K562 (cell line): ENCODE measurements around the gene GCNA. TPM values are rescaled to one million over a fixed set of nuclear protein-coding genes. Genes with fewer than 3 reads are reported as not detected.

Experiments used
- ATAC-seq: fragments of 200-7000 bp; cut with Tn5 transposase; 3 replicates; pipeline ENCODE4 v1.9.1; 2020; ENCODE audit warnings: moderate library complexity
- BruUV-seq: library from RNA; stranded (reverse); fragments of 400-500 nt; replicated peaks from 2 replicates; lab custom pipeline; 2021; lab: Mats Ljungman, UMichigan
- CTCF ChIA-PET: fragments of 300-600 bp; formaldehyde crosslinking; extraction: SDS; loops from one replicate; lab custom pipeline; 2021; ENCODE audit warnings: low intra/inter-chr PET ratio; lab: Yijun Ruan, JAX
- POLR2A ChIA-PET: fragments of 300-600, 350-650 bp; sonication (Branson Sonifier 250); formaldehyde crosslinking; extraction: SDS; loops from one replicate; lab custom pipeline; 2021; ENCODE audit warnings: antibody characterized with exemption, inconsistent platforms; lab: Yijun Ruan, JAX
- DNase-seq, 4 experiments: peaks; one replicate each; pipeline versions ENCODE4 v3.0.0 to v3.0.0-alpha.2; 2011 to 2018; ENCODE audit warnings: low spot score in 3 of 4, mixed read lengths in 3 of 4; ENCODE audit errors: extremely low read depth in 1 of 4
- FAIRE-seq: peaks from 2 replicates; lab custom pipeline; 2011; peaks lifted over from hg19 to GRCh38; lab: Jason Lieb, UNC
- H2AFZ ChIP-seq: 2 replicates; pipeline ENCODE4 v1.6.0; 2011; ENCODE audit warnings: low read depth, low read length, control low read depth, inconsistent platforms
- H3K27ac ChIP-seq: fragments of 200-600 bp; 3 replicates; pipeline ENCODE4 v1.8.0; 2011; ENCODE audit warnings: low read depth, mild to moderate bottlenecking, control low read depth, inconsistent platforms, low read length, moderate library complexity, mixed read lengths; ENCODE audit errors: extremely low read depth
- H3K27me3 ChIP-seq, 2 experiments: fragments of 300-600 bp in 1 of 2; 2 replicates in 1 of 2; 3 replicates in 1 of 2; pipeline versions ENCODE4 v1.6.0 to v1.8.0; 2011; ENCODE audit warnings: inconsistent platforms in 2 of 2, low read length in 2 of 2, mild to moderate bottlenecking in 1 of 2, mixed read lengths in 1 of 2, moderate library complexity in 1 of 2; ENCODE audit not compliant: control insufficient read depth in 2 of 2, insufficient read depth in 2 of 2
- H3K36me3 ChIP-seq: fragments of 300-600 bp; 3 replicates; pipeline ENCODE4 v1.8.0; 2011; ENCODE audit warnings: mild to moderate bottlenecking, low read length, inconsistent platforms; ENCODE audit not compliant: control insufficient read depth, insufficient read depth
- H3K4me1 ChIP-seq, 2 experiments: fragments of 200-600 bp in 1 of 2; replicated peaks in 1 of 2; 2 replicates in 1 of 2; 3 replicates in 1 of 2; pipeline versions ENCODE4 v1.5.1 to v1.8.0; 2011; ENCODE audit warnings: inconsistent platforms in 2 of 2, low read length in 2 of 2, mild to moderate bottlenecking in 1 of 2, mixed read lengths in 1 of 2, moderate library complexity in 1 of 2; ENCODE audit not compliant: control insufficient read depth in 2 of 2, insufficient read depth in 2 of 2
- H3K4me2 ChIP-seq: 2 replicates; pipeline ENCODE4 v1.6.1; 2011; ENCODE audit warnings: low read length, control low read depth, inconsistent platforms, mixed read lengths; ENCODE audit not compliant: insufficient read depth
- H3K4me3 ChIP-seq: fragments of 200-600 bp; sonication (generic), shearing (Covaris generic); 2 replicates; pipeline ENCODE4 v1.5.1; 2016; ENCODE audit warnings: control low read depth, inconsistent platforms
- H3K79me2 ChIP-seq: fragments of 200-600 bp; 3 replicates; pipeline ENCODE4 v1.8.0; 2011; ENCODE audit warnings: low read length, inconsistent platforms; ENCODE audit not compliant: control insufficient read depth, insufficient read depth
- H3K9ac ChIP-seq, 2 experiments: 2 replicates each; pipeline versions ENCODE4 v1.6.0 to v1.6.1; 2011; ENCODE audit warnings: low read depth in 2 of 2, low read length in 2 of 2, control low read depth in 1 of 2, inconsistent platforms in 1 of 2, mild to moderate bottlenecking in 1 of 2, mixed read lengths in 1 of 2; ENCODE audit not compliant: insufficient read depth in 1 of 2
- H3K9me1 ChIP-seq: one replicate; pipeline ENCODE4 v1.6.0; 2011; ENCODE audit warnings: inconsistent platforms, mild to moderate bottlenecking, low read length, moderate library complexity; ENCODE audit not compliant: control insufficient read depth, insufficient read depth
- H3K9me3 ChIP-seq: replicated peaks from 2 replicates; pipeline ENCODE4 v1.5.1; 2011; ENCODE audit warnings: low read depth, low read length, inconsistent platforms; ENCODE audit not compliant: control insufficient read depth, insufficient read depth
- H4K20me1 ChIP-seq: replicated peaks from 2 replicates; pipeline ENCODE4 v1.6.1; 2011; ENCODE audit warnings: low read length, inconsistent platforms, mixed read lengths; ENCODE audit not compliant: control insufficient read depth, insufficient read depth
- ASH1L ChIP-seq: fragments of 450-650 bp; IDR thresholded peaks from 2 replicates; pipeline ENCODE4 v1.6.1; 2018; ENCODE audit warnings: borderline replicate concordance, mild to moderate bottlenecking, low read depth; ENCODE audit not compliant: partially characterized antibody
- CEBPB ChIP-seq: fragments of 450-650 bp; IDR thresholded peaks from 2 replicates; pipeline ENCODE4 v1.6.1; 2016; ENCODE audit warnings: missing genetic modification characterization, missing compliant biosample characterization
- CEBPG ChIP-seq, 3 experiments: fragments of 200-800 bp in 1 of 3; sonication (Bioruptor generic) in 1 of 3; sonication (generic) in 1 of 3; formaldehyde crosslinking in 1 of 3; IDR thresholded peaks in 2 of 3; conservative IDR thresholded peaks in 1 of 3; 2 replicates each; pipeline versions ENCODE4 v1.6.1 to v1.8.0; 2016 to 2022; ENCODE audit warnings: missing compliant biosample characterization in 2 of 3, missing genetic modification characterization in 2 of 3, mild to moderate bottlenecking in 1 of 3, missing genetic modification reagents in 1 of 3
- HDAC8 ChIP-seq: fragments of 450-650 bp; IDR thresholded peaks from 2 replicates; pipeline ENCODE4 v1.6.1; 2016; ENCODE audit warnings: mild to moderate bottlenecking, missing genetic modification characterization, moderate library complexity, missing compliant biosample characterization
- HNRNPLL ChIP-seq: fragments of 200-400 bp; formaldehyde crosslinking; IDR thresholded peaks from 2 replicates; pipeline ENCODE4 v1.6.1; 2017; ENCODE audit warnings: low read length, low read depth, mild to moderate bottlenecking; ENCODE audit not compliant: poor library complexity, severe bottlenecking
- ILF3 ChIP-seq: fragments of 450-650 bp; IDR thresholded peaks from 2 replicates; pipeline ENCODE4 v1.6.1; 2018; ENCODE audit warnings: antibody characterized with exemption, mild to moderate bottlenecking, moderate library complexity, borderline replicate concordance
- TFAM ChIP-seq: fragments of 250-450 bp; sonication (Bioruptor Pico); conservative IDR thresholded peaks from 2 replicates; pipeline ENCODE4 v1.5.0; 2021; ENCODE audit warnings: mild to moderate bottlenecking, moderate library complexity
- ZNF165 ChIP-seq: fragments of 250-450 bp; sonication (Bioruptor Pico); IDR thresholded peaks from 2 replicates; pipeline ENCODE4 v1.4.0; 2020; ENCODE audit warnings: borderline replicate concordance
- ZNF311 ChIP-seq: fragments of 250-450 bp; sonication (Bioruptor Pico); IDR thresholded peaks from 2 replicates; pipeline ENCODE4 v1.4.0; 2020; ENCODE audit warnings: mild to moderate bottlenecking, moderate library complexity
- ZNF431 ChIP-seq: sonication (generic); formaldehyde crosslinking; IDR thresholded peaks from 2 replicates; pipeline ENCODE4 v1.8.0; 2022; ENCODE audit warnings: mild to moderate bottlenecking, missing genetic modification reagents
- WGBS: fragments of 100-300 bp; shearing (Covaris generic); methylation state at CpG from one replicate; pipeline ENCODE4 v1.1.6; 2016; ENCODE audit warnings: low coverage, mixed read lengths; ENCODE audit not compliant: insufficient coverage; ENCODE audit errors: missing lambda C conversion rate; 5-methylcytosine and 5-hydroxymethylcytosine counted together
- in situ Hi-C: fragments of 300-500 bp; cut with MboI; formaldehyde crosslinking; loops from 4 replicates; pipeline ENCODE4 v1.15.0; 2018; ENCODE audit warnings: inconsistent platforms, mixed read lengths
- intact Hi-C: fragments of 100-400 bp; cut with micrococcal nuclease; formaldehyde crosslinking; loops from 2 replicates; pipeline ENCODE4 v1.14.2; 2022
- polyA plus RNA-seq, 8 experiments: library from polyadenylated mRNA; depleted of rRNA in 4 of 8; stranded (reverse) in 5 of 8; unstranded in 3 of 8; fragments of >200 nt; fragmentation: Nextera tagmentation in 2 of 8; fragmentation: Illumina TruSeq in 1 of 8; extraction: Ambion mirVana in 2 of 8; extraction: Trizol in 1 of 8; gene quantifications; 2 replicates each; pipeline versions ENCODE4 v1.2.1 to v1.2.3, GENCODE V29; 2011 to 2014; ENCODE audit warnings: inconsistent platforms in 1 of 8, missing spikeins in 1 of 8
- total RNA-seq, 7 experiments: library from RNA; depleted of rRNA in 6 of 7; stranded (reverse); fragments of >200 nt in 6 of 7; fragmentation: Illumina TruSeq in 2 of 7; extraction: Trizol in 2 of 7; gene quantifications; 2 replicates each; pipeline versions ENCODE4 v1.2.1 to v1.2.3, GENCODE V29; 2011 to 2021; ENCODE audit warnings: low replicate concordance in 1 of 7
- TF ChIP-seq, protein P1 (sequence below): fragments of 450-650 bp; IDR thresholded peaks from 2 replicates; pipeline ENCODE4 v1.7.1; 2018; ENCODE audit warnings: mild to moderate bottlenecking, low read depth; ENCODE audit not compliant: partially characterized antibody

GCNA gene
- total and polyA plus RNA-seq, 9 of the 15 experiments (the other 6 are each of a cell fraction or from before 2014, with no cell fraction given): 0.27 to 1.5 (median 0.86) TPM

DNA sequence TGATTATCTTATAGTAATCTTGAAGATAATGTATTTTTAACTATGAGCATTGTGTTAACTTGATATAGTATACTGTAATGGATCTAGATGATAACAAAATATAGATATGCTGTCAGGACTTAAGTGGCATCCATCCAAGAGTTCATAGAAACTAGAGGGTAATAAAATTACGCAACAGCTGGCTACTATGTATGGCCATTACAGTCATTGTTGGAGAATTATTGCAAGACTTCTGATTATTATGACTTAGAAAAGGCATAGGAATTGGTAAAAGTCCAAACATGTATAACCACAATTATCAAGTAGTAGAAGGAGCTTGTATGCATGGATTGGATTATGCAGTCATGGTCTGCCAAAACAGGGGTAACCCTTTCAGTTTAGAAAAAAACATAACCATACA lies 35.8 kb upstream of the GCNA start:
- ChIA-PET POLR2A (interaction anchor here (1.5 to 4.9 kb wide), 2 partner anchors 8 kb away, joined by 5 to 52 read pairs; partner anchors contain the start of gene OGT), CTCF (no interaction called here)
- Histone ChIP-seq H4K20me1 (peaks cover 43% of the 10 kb centered on the region; the same call in 1 of the 2 replicates), H3K79me2 (peaks cover 98% of the 10 kb centered on the region), H3K9me3 (no peaks in the 10 kb centered on the region), H3K4me3 (no peak overlapping the region), H2AFZ (no peak overlapping the region), H3K36me3 (peaks cover 96% of the 10 kb centered on the region), H3K4me1 (peaks cover 3 to 28% of the 10 kb centered on the region in 2 experiments; a peak in 3 of 5 replicates), H3K27ac (no peak overlapping the region), H3K27me3 (no peaks in the 10 kb centered on the region), H3K9ac (no peak overlapping the region), H3K4me2 (no peak overlapping the region)
- ATAC-seq (no peak), DNase-seq (no peak), FAIRE-seq (no peak)
- no TSS peak for BruUV-seq
- 100% methylated on average over 1 of the region's 1 CpG for WGBS
- in situ Hi-C loops: no loop called here
- intact Hi-C loops: no loop called here
- TF ChIP-seq CEBPG (CRISPR knock-in tag; IDR thresholded peaks at IDR 0.05): no peak
- TF ChIP-seq CEBPG (tag; conservative IDR thresholded peaks at IDR 0.05 in 1 of 2, IDR thresholded peaks at IDR 0.05 in 1 of 2): peak; percentile 68 to 93
- TF ChIP-seq CEBPB (tag): peak; percentile 88
- no peak for TF ChIP-seq TFAM (CRISPR knock-in tag)
- TF ChIP-seq, all 486 proteins: peak for 2
- H3K9me1 ChIP-seq: peaks cover 3% of the 10 kb centered on the region

DNA sequence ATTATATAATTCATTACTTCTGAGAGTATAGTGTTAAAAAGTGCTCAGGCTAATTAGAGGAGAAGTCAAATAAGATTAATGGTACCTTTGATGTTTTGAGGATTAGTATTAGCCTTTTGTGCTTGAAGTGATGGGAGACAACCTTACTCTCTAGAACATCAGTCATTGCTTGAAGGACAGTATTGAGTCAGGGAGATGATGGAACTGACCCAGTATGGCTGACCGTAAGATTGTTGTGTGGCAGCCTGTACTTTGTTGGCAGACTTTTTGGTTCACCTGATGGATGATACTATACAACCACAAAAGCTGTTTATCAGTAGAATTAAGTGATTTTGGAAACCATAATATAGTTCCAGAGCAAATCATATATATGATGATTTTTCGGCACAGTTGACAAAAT lies 35.4 kb upstream of the GCNA start:
- no TSS peak for BruUV-seq
- H4K20me1 ChIP-seq: peaks cover 39% of the 10 kb centered on the region; the same call in 1 of the 2 replicates
- H3K79me2 ChIP-seq: peaks cover 98% of the 10 kb centered on the region
- in situ Hi-C loops (no loop called here), intact Hi-C loops (no loop called here)
- ATAC-seq (no peak), DNase-seq (no peak), FAIRE-seq (no peak)
- H3K9me3 ChIP-seq: no peaks in the 10 kb centered on the region
- peaks cover 96% of the 10 kb centered on the region for H3K36me3 ChIP-seq
- WGBS: 95% methylated on average over 2 of the region's 2 CpGs
- H3K27me3 ChIP-seq: no peaks in the 10 kb centered on the region
- no peak overlapping the region for H3K4me3 ChIP-seq
- peaks cover 3% of the 10 kb centered on the region for H3K9me1 ChIP-seq
- no peak overlapping the region for H3K27ac ChIP-seq
- no peak overlapping the region for H3K4me2 ChIP-seq
- POLR2A ChIA-PET: interaction anchor here (4.9 kb wide), 1 partner anchor 9 kb away, joined by 52 read pairs; the partner anchor contains the start of gene OGT
- no peak overlapping the region for H2AFZ ChIP-seq
- TF ChIP-seq HDAC8 (tag) (no peak), ASH1L (no peak), ZNF431 (no peak), ZNF311 (CRISPR knock-in tag) (no peak), HNRNPLL (no peak), ZNF165 (CRISPR knock-in tag) (no peak), ILF3 (no peak)
- TF ChIP-seq, protein P1, sequence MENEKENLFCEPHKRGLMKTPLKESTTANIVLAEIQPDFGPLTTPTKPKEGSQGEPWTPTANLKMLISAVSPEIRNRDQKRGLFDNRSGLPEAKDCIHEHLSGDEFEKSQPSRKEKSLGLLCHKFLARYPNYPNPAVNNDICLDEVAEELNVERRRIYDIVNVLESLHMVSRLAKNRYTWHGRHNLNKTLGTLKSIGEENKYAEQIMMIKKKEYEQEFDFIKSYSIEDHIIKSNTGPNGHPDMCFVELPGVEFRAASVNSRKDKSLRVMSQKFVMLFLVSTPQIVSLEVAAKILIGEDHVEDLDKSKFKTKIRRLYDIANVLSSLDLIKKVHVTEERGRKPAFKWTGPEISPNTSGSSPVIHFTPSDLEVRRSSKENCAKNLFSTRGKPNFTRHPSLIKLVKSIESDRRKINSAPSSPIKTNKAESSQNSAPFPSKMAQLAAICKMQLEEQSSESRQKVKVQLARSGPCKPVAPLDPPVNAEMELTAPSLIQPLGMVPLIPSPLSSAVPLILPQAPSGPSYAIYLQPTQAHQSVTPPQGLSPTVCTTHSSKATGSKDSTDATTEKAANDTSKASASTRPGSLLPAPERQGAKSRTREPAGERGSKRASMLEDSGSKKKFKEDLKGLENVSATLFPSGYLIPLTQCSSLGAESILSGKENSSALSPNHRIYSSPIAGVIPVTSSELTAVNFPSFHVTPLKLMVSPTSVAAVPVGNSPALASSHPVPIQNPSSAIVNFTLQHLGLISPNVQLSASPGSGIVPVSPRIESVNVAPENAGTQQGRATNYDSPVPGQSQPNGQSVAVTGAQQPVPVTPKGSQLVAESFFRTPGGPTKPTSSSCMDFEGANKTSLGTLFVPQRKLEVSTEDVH: no peak
- H3K9ac ChIP-seq: no peak overlapping the region
- CTCF ChIA-PET: no interaction called here
- peaks cover 3 to 26% of the 10 kb centered on the region in 2 experiments; a peak in 3 of 5 replicates for H3K4me1 ChIP-seq
